SJCRH30 (cell line): ENCODE measurements around the gene TNNC1. TPM values are rescaled to one million over a fixed set of nuclear protein-coding genes. Genes with fewer than 3 reads are reported as not detected.

Experiments
- DNase-seq, 2 experiments: peaks; one replicate each; pipeline ENCODE4 v3.0.0-alpha.2; 2015 to 2020
- H3K27ac ChIP-seq: fragments of 250-450 bp; sonication (Bioruptor Pico); 2 replicates; pipeline ENCODE4 v1.5.1; 2020; ENCODE audit warnings: mild to moderate bottlenecking, moderate library complexity
- H3K27me3 ChIP-seq: fragments of 250-450 bp; sonication (Bioruptor Pico); 2 replicates; pipeline ENCODE4 v1.5.1; 2020; ENCODE audit warnings: mild to moderate bottlenecking, moderate library complexity
- H3K36me3 ChIP-seq: fragments of 250-450 bp; sonication (Bioruptor Pico); 2 replicates; pipeline ENCODE4 v1.5.1; 2020; ENCODE audit warnings: mild to moderate bottlenecking, moderate library complexity
- H3K4me1 ChIP-seq: fragments of 250-450 bp; sonication (Bioruptor Pico); 2 replicates; pipeline ENCODE4 v1.5.1; 2020; ENCODE audit warnings: mild to moderate bottlenecking, moderate library complexity
- H3K4me3 ChIP-seq: fragments of 250-450 bp; sonication (Bioruptor Pico); 2 replicates; pipeline ENCODE4 v1.5.1; 2020; ENCODE audit warnings: mild to moderate bottlenecking, moderate library complexity
- H3K9me3 ChIP-seq: fragments of 250-450 bp; sonication (Bioruptor Pico); replicated peaks from 2 replicates; pipeline ENCODE4 v1.5.1; 2020; ENCODE audit warnings: mild to moderate bottlenecking, moderate library complexity
- total RNA-seq: library from RNA; depleted of rRNA; stranded (reverse); fragments of >200 nt; shearing (Covaris generic); gene quantifications from 2 replicates; pipeline ENCODE4 v1.2.3, GENCODE V29; 2014

Gene TNNC1
- total RNA-seq, 1 experiment from 2014 or later = 8.5 TPM

GRCh38 chr3:52443791-52444687 is 9.8 kb downstream of the TNNC1 start:
- Histone ChIP-seq H3K36me3 (no peaks in the 10 kb centered on the region), H3K9me3 (no peaks in the 10 kb centered on the region), H3K4me3 (no peak overlapping the region), H3K27me3 (no peaks in the 10 kb centered on the region), H3K4me1 (no peaks in the 10 kb centered on the region; the same call in 1 of the 2 replicates), H3K27ac (no peak overlapping the region)
- DNase-seq = no peak

- Histone ChIP-seq H3K4me1 (no peaks in the 10 kb centered on the region), H3K27me3 (no peaks in the 10 kb centered on the region), H3K4me3 (no peak overlapping the region), H3K27ac (no peak overlapping the region), H3K36me3 (no peaks in the 10 kb centered on the region), H3K9me3 (no peaks in the 10 kb centered on the region)
- DNase-seq = no peak
Measured at GRCh38 chr3:52443268-52443610, 10.6 kb downstream of the TNNC1 start.

GRCh38 chr3:52442409-52443267 is 11.2 kb downstream of the TNNC1 start:
- H3K27me3 ChIP-seq = no peaks in the 10 kb centered on the region
- no peak for DNase-seq
- H3K27ac ChIP-seq = no peak overlapping the region
- no peaks in the 10 kb centered on the region for H3K9me3 ChIP-seq
- H3K4me1 ChIP-seq = no peaks in the 10 kb centered on the region
- H3K36me3 ChIP-seq = no peaks in the 10 kb centered on the region
- no peak overlapping the region for H3K4me3 ChIP-seq

GRCh38 chr3:52441772-52442332 is 12.0 kb downstream of the TNNC1 start:
- Histone ChIP-seq H3K9me3 (no peaks in the 10 kb centered on the region), H3K4me1 (peaks cover 7% of the 10 kb centered on the region), H3K27ac (no peak overlapping the region), H3K4me3 (no peak overlapping the region), H3K27me3 (no peaks in the 10 kb centered on the region), H3K36me3 (no peaks in the 10 kb centered on the region)
- DNase-seq = no peak

- H3K27me3 ChIP-seq = no peaks in the 10 kb centered on the region
- H3K27ac ChIP-seq = no peak overlapping the region
- H3K4me3 ChIP-seq = no peak overlapping the region
- H3K36me3 ChIP-seq = no peaks in the 10 kb centered on the region
- peaks cover 13% of the 10 kb centered on the region for H3K4me1 ChIP-seq
- DNase-seq = no peak
- H3K9me3 ChIP-seq = no peaks in the 10 kb centered on the region
Measured at GRCh38 chr3:52441091-52441771, 12.6 kb downstream of the TNNC1 start.

GRCh38 chr3:52440671-52441070 is 13.2 kb downstream of the TNNC1 start:
- DNase-seq = no peak
- H3K4me1 ChIP-seq = peaks cover 15% of the 10 kb centered on the region
- no peaks in the 10 kb centered on the region for H3K9me3 ChIP-seq
- no peaks in the 10 kb centered on the region for H3K36me3 ChIP-seq
- H3K4me3 ChIP-seq = no peak overlapping the region
- H3K27me3 ChIP-seq = no peaks in the 10 kb centered on the region
- no peak overlapping the region for H3K27ac ChIP-seq

- Histone ChIP-seq H3K9me3 (no peaks in the 10 kb centered on the region), H3K27me3 (no peaks in the 10 kb centered on the region), H3K27ac (no peak overlapping the region), H3K4me3 (no peak overlapping the region), H3K36me3 (no peaks in the 10 kb centered on the region), H3K4me1 (peaks cover 15% of the 10 kb centered on the region)
- DNase-seq = no peak
Measured at GRCh38 chr3:52440249-52440551, 13.6 kb downstream of the TNNC1 start.

GRCh38 chr3:52439426-52440248 is 14.2 kb downstream of the TNNC1 start:
- Histone ChIP-seq H3K9me3 (no peaks in the 10 kb centered on the region), H3K36me3 (no peaks in the 10 kb centered on the region), H3K4me3 (no peak overlapping the region), H3K27me3 (no peaks in the 10 kb centered on the region), H3K27ac (no peak overlapping the region), H3K4me1 (peaks cover 15% of the 10 kb centered on the region)
- no peak for DNase-seq

GRCh38 chr3:52438579-52439425 is 15.0 kb downstream of the TNNC1 start:
- H3K27ac ChIP-seq = no peak overlapping the region
- no peaks in the 10 kb centered on the region for H3K27me3 ChIP-seq
- H3K4me3 ChIP-seq = no peak overlapping the region
- DNase-seq = no peak
- no peaks in the 10 kb centered on the region for H3K9me3 ChIP-seq
- H3K36me3 ChIP-seq = no peaks in the 10 kb centered on the region
- peaks cover 15% of the 10 kb centered on the region for H3K4me1 ChIP-seq

GRCh38 chr3:52438104-52438376 is 15.8 kb downstream of the TNNC1 start:
- Histone ChIP-seq H3K9me3 (no peaks in the 10 kb centered on the region), H3K36me3 (no peaks in the 10 kb centered on the region), H3K4me1 (peaks cover 15% of the 10 kb centered on the region), H3K4me3 (no peak overlapping the region), H3K27me3 (no peaks in the 10 kb centered on the region), H3K27ac (no peak overlapping the region)
- no peak for DNase-seq

GRCh38 chr3:52437326-52438103 is 16.3 kb downstream of the TNNC1 start:
- no peak for DNase-seq
- Histone ChIP-seq H3K27ac (0 out of 2 replicates have a peak overlapping the region, but pooled peaks have one; percentile 16), H3K27me3 (no peaks in the 10 kb centered on the region), H3K36me3 (no peaks in the 10 kb centered on the region), H3K4me1 (peaks cover 16% of the 10 kb centered on the region), H3K9me3 (no peaks in the 10 kb centered on the region), H3K4me3 (no peak overlapping the region)

- Histone ChIP-seq H3K36me3 (no peaks in the 10 kb centered on the region), H3K4me1 (peaks cover 17% of the 10 kb centered on the region), H3K27ac (0 out of 2 replicates have a peak overlapping the region, but pooled peaks have one; percentile 16), H3K4me3 (no peak overlapping the region), H3K27me3 (no peaks in the 10 kb centered on the region; the same call in 1 of the 2 replicates), H3K9me3 (no peaks in the 10 kb centered on the region)
- DNase-seq = peak; percentile 88 to 90
Measured at GRCh38 chr3:52436500-52437149, 17.2 kb downstream of the TNNC1 start.
